Measurements from ENCODE around the gene CXXC5. TPM values are rescaled to one million over a fixed set of nuclear protein-coding genes. Genes with fewer than 3 reads are reported as not detected.
A peak's percentile ranks its signal among the peaks of the same experiment; 100 is the strongest.

CXXC5 gene
- polyA plus RNA-seq, 1 of the 3 experiments (the other 2 are of a cell fraction) = 47.4 TPM

- H3K27me3 ChIP-seq (ENCODE audit: insufficient read depth) = no peaks in the 10 kb centered on the region
- peaks cover 5% of the 10 kb centered on the region in 2 experiments for H3K36me3 ChIP-seq (replicated peaks in 1 of 2; ENCODE audit: control insufficient read depth in 1 of 2, insufficient read depth in 2 of 2, low read length in 1 of 2)
- H3K79me2 ChIP-seq (ENCODE audit: insufficient read depth) = peaks cover 96% of the 10 kb centered on the region
- no peak for DNase-seq
- POLR2A ChIA-PET = interaction anchor here (1.2 kb wide), 1 partner anchor 14 kb away, joined by 3 read pairs; no protein-coding TSS in a partner anchor
- no peak overlapping the region for H2AFZ ChIP-seq (ENCODE audit: low read depth)
- CTCF ChIA-PET = interaction anchor here (0.7 to 10.3 kb wide), 10 partner anchors 9 to 91 kb away, joined by 3 to 73 read pairs (median 6); no protein-coding TSS in a partner anchor
- H3K4me3 ChIP-seq (ENCODE audit: low read depth in 2 of 2, low read length in 1 of 2) = no peak overlapping the region
- H3K4me2 ChIP-seq = no peak overlapping the region
- no peaks in the 10 kb centered on the region for H3K9me2 ChIP-seq
- H3K9me3 ChIP-seq = no peaks in the 10 kb centered on the region
- no peak overlapping the region for H3K9ac ChIP-seq
- 95% methylated on average over 3 of the region's 4 CpGs for WGBS (ENCODE audit: low lambda C conversion rate)
- H3F3A ChIP-seq (replicated peaks; ENCODE audit: insufficient read depth) = peaks cover 7% of the 10 kb centered on the region
- peaks cover 44 to 81% of the 10 kb centered on the region in 2 experiments for H3K4me1 ChIP-seq (ENCODE audit: control insufficient read depth in 1 of 2, insufficient read depth in 2 of 2, low read depth in 1 of 2, low read length in 1 of 2)
- H3K27ac ChIP-seq (ENCODE audit: low read depth in 2 of 2, low read length in 1 of 2) = peak overlapping the region in 1 of 2 experiments; percentile 69; a peak in 2 of 4 replicates
- H4K20me1 ChIP-seq (ENCODE audit: insufficient read depth) = peaks cover 88% of the 10 kb centered on the region
- TF ChIP-seq SIN3A (IDR thresholded peaks at IDR 0.05; ENCODE audit: borderline replicate concordance, low read depth, low read length) = no peak
- no peak for TF ChIP-seq NRF1 (IDR thresholded peaks at IDR 0.05; ENCODE audit: low read depth, low read length)
- no peak for TF ChIP-seq ZBTB33 (IDR thresholded peaks at IDR 0.05; ENCODE audit: borderline replicate concordance, low read depth)
- no peak for TF ChIP-seq EZH2phosphoT487 (IDR thresholded peaks at IDR 0.05; ENCODE audit: borderline replicate concordance, low read depth)
These were observed 27.1 kb downstream of the CXXC5 start for GRCh38 chr5:139675213-139675612.

GRCh38 chr5:139675825-139676224 is 27.7 kb downstream of the CXXC5 start:
- H3K27ac ChIP-seq (ENCODE audit: low read depth in 2 of 2, low read length in 1 of 2) = peak overlapping the region in 1 of 2 experiments; percentile 69; a peak in 2 of 4 replicates
- H3K79me2 ChIP-seq (ENCODE audit: insufficient read depth) = peaks cover 96% of the 10 kb centered on the region
- H4K20me1 ChIP-seq (ENCODE audit: insufficient read depth) = peaks cover 91% of the 10 kb centered on the region
- H3K9ac ChIP-seq = no peak overlapping the region
- H2AFZ ChIP-seq (ENCODE audit: low read depth) = no peak overlapping the region
- no peaks in the 10 kb centered on the region for H3K9me2 ChIP-seq
- ChIA-PET POLR2A (interaction anchor here (0.9 to 2.7 kb wide), 4 partner anchors 15 to 38 kb away, joined by 3 to 28 read pairs (median 8); no protein-coding TSS in a partner anchor), CTCF (interaction anchor here (0.8 to 10.3 kb wide), 9 partner anchors 9 to 91 kb away, joined by 3 to 73 read pairs (median 4); no protein-coding TSS in a partner anchor)
- H3K27me3 ChIP-seq (ENCODE audit: insufficient read depth) = no peaks in the 10 kb centered on the region
- H3K4me3 ChIP-seq (ENCODE audit: low read depth in 2 of 2, low read length in 1 of 2) = no peak overlapping the region
- H3K9me3 ChIP-seq = no peaks in the 10 kb centered on the region
- H3K4me1 ChIP-seq (ENCODE audit: control insufficient read depth in 1 of 2, insufficient read depth in 2 of 2, low read depth in 1 of 2, low read length in 1 of 2) = peaks cover 39 to 75% of the 10 kb centered on the region in 2 experiments
- DNase-seq = no peak
- TF ChIP-seq FOXM1 (IDR thresholded peaks at IDR 0.05; ENCODE audit: low read depth) = no peak
- no peak for TF ChIP-seq USF1 (IDR thresholded peaks at IDR 0.05; ENCODE audit: borderline replicate concordance, low read depth)
- TF ChIP-seq EZH2phosphoT487 (IDR thresholded peaks at IDR 0.05; ENCODE audit: borderline replicate concordance, low read depth) = no peak
- TF ChIP-seq TCF12 (IDR thresholded peaks at IDR 0.05) = no peak
- no peak for TF ChIP-seq CHD2 (IDR thresholded peaks at IDR 0.05; ENCODE audit: low read length, partially characterized antibody)
- TF ChIP-seq RCOR1 (IDR thresholded peaks at IDR 0.05; ENCODE audit: low read length) = no peak
- no peak for TF ChIP-seq NFIC (IDR thresholded peaks at IDR 0.05; ENCODE audit: borderline replicate concordance)
- TF ChIP-seq POLR2AphosphoS5 (IDR thresholded peaks at IDR 0.05; ENCODE audit: low read depth, low read length) = no peak
- peaks cover 7% of the 10 kb centered on the region for H3F3A ChIP-seq (replicated peaks; ENCODE audit: insufficient read depth)
- H3K4me2 ChIP-seq = no peak overlapping the region
- 92% methylated on average over 4 of the region's 4 CpGs for WGBS (ENCODE audit: low lambda C conversion rate)
- peaks cover 5 to 11% of the 10 kb centered on the region in 2 experiments for H3K36me3 ChIP-seq (replicated peaks in 1 of 2; ENCODE audit: control insufficient read depth in 1 of 2, insufficient read depth in 2 of 2, low read length in 1 of 2)
